Measurements from ENCODE around the gene CMTR1.
A peak's percentile ranks its signal among the peaks of the same experiment; 100 is the strongest.
"Not testable (repeated sequence)": the region's sequence is repeated elsewhere in the genome, so short reads cannot be mapped to it uniquely, and the experiment has no call there.

The CMTR1 gene

DNA sequence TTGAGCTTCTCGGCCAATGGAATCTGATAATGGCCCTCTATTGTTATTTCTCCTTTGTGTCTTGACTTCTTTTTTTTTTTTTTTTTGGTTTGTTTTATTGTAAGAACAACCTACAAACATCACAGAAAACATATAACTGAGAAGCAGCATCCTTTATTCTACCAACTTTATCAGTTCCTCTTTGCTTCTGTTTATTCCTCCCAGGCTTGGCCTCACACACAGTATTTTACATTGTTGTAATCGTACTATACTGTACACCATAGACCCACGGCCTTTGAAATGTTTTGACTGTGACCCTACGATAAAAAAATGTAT is 67.2 kb downstream of the CMTR1 start:
- no peak overlapping the region for H3K9ac ChIP-seq
- H3K9me3 ChIP-seq (ENCODE audit: control insufficient read depth, low read length): no peaks in the 10 kb centered on the region
- peak overlapping the region; percentile 93 for H2AFZ ChIP-seq
- H3K27ac ChIP-seq: no peak overlapping the region
- H3K4me3 ChIP-seq (ENCODE audit: low read depth, low read length): peak overlapping the region; percentile 76
- TF ChIP-seq, protein P1, sequence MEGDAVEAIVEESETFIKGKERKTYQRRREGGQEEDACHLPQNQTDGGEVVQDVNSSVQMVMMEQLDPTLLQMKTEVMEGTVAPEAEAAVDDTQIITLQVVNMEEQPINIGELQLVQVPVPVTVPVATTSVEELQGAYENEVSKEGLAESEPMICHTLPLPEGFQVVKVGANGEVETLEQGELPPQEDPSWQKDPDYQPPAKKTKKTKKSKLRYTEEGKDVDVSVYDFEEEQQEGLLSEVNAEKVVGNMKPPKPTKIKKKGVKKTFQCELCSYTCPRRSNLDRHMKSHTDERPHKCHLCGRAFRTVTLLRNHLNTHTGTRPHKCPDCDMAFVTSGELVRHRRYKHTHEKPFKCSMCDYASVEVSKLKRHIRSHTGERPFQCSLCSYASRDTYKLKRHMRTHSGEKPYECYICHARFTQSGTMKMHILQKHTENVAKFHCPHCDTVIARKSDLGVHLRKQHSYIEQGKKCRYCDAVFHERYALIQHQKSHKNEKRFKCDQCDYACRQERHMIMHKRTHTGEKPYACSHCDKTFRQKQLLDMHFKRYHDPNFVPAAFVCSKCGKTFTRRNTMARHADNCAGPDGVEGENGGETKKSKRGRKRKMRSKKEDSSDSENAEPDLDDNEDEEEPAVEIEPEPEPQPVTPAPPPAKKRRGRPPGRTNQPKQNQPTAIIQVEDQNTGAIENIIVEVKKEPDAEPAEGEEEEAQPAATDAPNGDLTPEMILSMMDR (IDR thresholded peaks at IDR 0.05): no peak
- no peaks in the 10 kb centered on the region for H3K36me3 ChIP-seq (ENCODE audit: control insufficient read depth, insufficient read depth, low read length)
- peaks cover 10% of the 10 kb centered on the region for H3K79me2 ChIP-seq
- peak overlapping the region; percentile 76 for H3K4me2 ChIP-seq (ENCODE audit: low read length)
- no peaks in the 10 kb centered on the region for H3K27me3 ChIP-seq (ENCODE audit: control insufficient read depth, insufficient read depth, low read length)
- H3K4me1 ChIP-seq: no peaks in the 10 kb centered on the region

DNA sequence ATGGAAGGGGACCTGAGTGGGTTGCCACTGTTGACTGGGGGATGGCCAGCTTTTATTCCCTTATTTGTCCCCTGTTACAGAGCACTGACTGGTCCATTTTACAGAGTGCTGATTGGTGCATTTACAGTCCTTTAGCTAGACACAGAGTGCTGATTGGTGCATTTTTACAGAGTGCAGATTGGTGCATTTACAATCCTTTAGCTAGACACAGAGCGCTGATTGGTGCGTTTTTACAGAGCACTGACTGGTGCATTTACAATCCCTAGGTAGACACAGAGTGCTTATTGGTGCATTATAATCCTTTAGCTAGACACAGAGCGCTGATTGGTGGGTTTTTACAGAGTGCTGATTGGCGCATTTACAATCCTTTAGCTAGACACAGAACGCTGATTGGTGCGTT is 67.9 kb downstream of the CMTR1 start:
- H3K4me2 ChIP-seq (ENCODE audit: low read length); H3K27ac ChIP-seq; H3K79me2 ChIP-seq; H2AFZ ChIP-seq; H3K36me3 ChIP-seq (ENCODE audit: control insufficient read depth, insufficient read depth, low read length); H3K9ac ChIP-seq; H3K4me1 ChIP-seq; H3K9me3 ChIP-seq (ENCODE audit: control insufficient read depth, low read length); H3K4me3 ChIP-seq (ENCODE audit: low read depth, low read length); H3K27me3 ChIP-seq (ENCODE audit: control insufficient read depth, insufficient read depth, low read length): not testable (repeated sequence)

DNA sequence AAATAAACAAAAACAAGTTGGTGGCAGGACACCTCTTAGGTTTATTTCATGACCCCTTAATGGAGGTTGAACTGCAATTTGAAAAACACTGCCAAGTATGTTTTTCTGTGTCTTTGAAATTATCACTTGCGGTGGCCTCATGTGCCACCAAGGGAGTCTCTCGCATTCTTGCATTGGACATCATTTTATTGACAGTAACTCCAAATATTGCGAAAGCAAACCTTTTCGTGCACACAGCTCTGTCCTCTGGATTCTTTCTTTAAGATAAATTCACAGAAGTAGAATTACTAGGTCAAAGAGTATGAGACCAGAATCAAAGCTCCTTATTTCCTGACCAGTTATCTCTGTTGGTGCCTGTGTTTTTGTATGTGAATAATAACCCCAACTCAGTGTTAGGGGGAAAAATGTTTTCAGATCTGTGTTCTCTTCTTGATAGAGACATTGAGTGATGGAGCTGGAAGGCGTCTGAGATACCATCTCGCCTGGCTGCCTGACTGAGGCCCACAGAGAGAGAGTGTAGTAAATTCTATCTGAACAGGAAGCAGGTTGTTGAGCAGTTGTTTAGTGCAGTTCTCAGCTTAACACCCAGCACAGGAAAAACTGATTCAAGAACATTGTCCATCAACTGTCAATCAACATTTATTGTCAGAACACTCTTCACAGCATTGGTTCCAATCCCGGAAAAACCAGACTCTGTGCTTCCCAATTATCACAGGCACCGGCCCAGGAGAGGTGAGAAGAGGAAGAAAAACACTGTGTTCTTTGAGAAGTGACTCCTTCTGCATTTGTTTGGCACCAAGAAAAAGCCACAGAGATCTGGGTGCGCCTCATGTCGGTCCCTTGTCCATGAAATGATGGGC is 68.8 kb downstream of the CMTR1 start:
- Histone ChIP-seq H3K79me2 (peaks cover 9% of the 10 kb centered on the region), H3K4me3 (ENCODE audit: low read depth, low read length) (no peak overlapping the region), H3K27me3 (ENCODE audit: control insufficient read depth, insufficient read depth, low read length) (no peaks in the 10 kb centered on the region), H3K27ac (no peak overlapping the region), H3K9ac (no peak overlapping the region), H2AFZ (no peak overlapping the region), H3K4me1 (no peaks in the 10 kb centered on the region), H3K36me3 (ENCODE audit: control insufficient read depth, insufficient read depth, low read length) (no peaks in the 10 kb centered on the region), H3K4me2 (ENCODE audit: low read length) (no peak overlapping the region), H3K9me3 (ENCODE audit: control insufficient read depth, low read length) (no peaks in the 10 kb centered on the region)
- TF ChIP-seq, protein P1 (IDR thresholded peaks at IDR 0.05): no peak

DNA sequence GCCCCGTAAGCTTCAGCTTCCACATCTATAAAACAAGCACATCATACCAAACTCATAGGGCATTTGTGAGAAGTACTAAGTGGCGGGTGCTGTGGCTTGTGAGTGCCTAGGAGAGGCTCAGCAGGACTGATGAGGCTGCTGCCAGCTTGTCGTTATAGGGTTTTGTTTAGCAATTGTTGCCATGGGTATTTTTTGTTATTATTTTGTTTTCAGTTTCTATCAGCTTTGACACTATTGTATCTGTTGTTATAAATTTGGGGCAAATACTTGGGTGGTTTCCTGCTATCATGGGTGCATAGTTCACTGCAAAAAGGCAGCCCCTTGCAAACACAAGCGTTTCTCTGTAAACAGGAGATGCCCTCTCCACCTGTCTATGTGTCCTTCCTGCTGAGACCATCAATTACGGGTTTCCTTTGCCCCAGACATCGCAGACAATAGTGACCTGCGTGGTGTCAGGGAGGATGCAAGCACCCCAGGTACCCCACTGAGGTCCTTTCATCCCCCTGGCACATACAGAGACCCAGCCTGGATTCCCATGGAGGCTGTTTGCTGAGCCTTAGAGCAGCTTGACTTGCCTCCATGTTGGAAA is 69.8 kb downstream of the CMTR1 start:
- Histone ChIP-seq H3K4me3 (ENCODE audit: low read depth, low read length) (no peak overlapping the region), H3K4me2 (ENCODE audit: low read length) (no peak overlapping the region), H3K9me3 (ENCODE audit: control insufficient read depth, low read length) (no peaks in the 10 kb centered on the region), H3K9ac (no peak overlapping the region), H3K4me1 (no peaks in the 10 kb centered on the region), H3K79me2 (peaks cover 6% of the 10 kb centered on the region), H3K27me3 (ENCODE audit: control insufficient read depth, insufficient read depth, low read length) (no peaks in the 10 kb centered on the region), H3K36me3 (ENCODE audit: control insufficient read depth, insufficient read depth, low read length) (no peaks in the 10 kb centered on the region), H2AFZ (no peak overlapping the region), H3K27ac (no peak overlapping the region)
- TF ChIP-seq, protein P1 (IDR thresholded peaks at IDR 0.05): no peak

DNA sequence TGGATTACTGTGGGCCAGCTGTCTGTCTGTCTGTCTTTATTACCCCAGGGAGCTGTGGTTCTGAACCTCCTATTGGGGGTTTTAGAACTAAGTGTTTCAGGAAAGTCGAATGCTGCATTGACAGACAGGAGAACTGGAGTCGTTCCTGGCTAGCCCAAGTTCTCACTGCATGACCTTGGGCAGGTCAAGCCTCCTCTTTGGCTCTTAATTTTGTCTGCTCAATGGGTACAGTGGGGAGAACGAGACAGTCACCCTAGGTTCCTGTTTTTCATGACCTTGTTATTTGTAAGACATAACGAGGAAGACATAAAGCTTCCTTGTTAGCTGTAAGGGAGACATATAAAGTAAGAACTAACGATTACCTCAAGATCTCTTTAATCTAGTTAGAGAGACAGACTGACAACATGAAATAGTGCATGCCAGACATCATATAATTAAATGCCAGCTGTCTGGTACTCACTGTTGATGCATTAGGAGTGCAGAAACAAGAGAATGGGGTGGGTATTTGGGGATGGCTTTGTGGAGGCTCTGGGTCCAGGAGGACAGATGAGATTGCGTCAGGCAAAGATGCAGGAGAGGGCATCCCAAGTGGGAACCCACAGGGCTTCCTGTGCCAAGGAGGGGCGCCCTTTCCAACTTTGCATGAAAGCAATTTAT is 70.4 kb downstream of the CMTR1 start:
- H3K27ac ChIP-seq: no peak overlapping the region
- no peak overlapping the region for H3K9ac ChIP-seq
- H3K36me3 ChIP-seq (ENCODE audit: control insufficient read depth, insufficient read depth, low read length): no peaks in the 10 kb centered on the region
- TF ChIP-seq, protein P1 (IDR thresholded peaks at IDR 0.05): no peak
- peaks cover 5% of the 10 kb centered on the region for H3K79me2 ChIP-seq
- no peak overlapping the region for H2AFZ ChIP-seq
- no peak overlapping the region for H3K4me2 ChIP-seq (ENCODE audit: low read length)
- H3K4me3 ChIP-seq (ENCODE audit: low read depth, low read length): no peak overlapping the region
- no peaks in the 10 kb centered on the region for H3K4me1 ChIP-seq
- no peaks in the 10 kb centered on the region for H3K9me3 ChIP-seq (ENCODE audit: control insufficient read depth, low read length)
- no peaks in the 10 kb centered on the region for H3K27me3 ChIP-seq (ENCODE audit: control insufficient read depth, insufficient read depth, low read length)

Data from parathyroid adenoma (tissue), 2 donors.